GM19043 (cell line): ENCODE measurements around the gene FGF18.

ENCODE experiments used
- ATAC-seq: cut with Tn5 transposase; IDR thresholded peaks from one replicate; pipeline ENCODE4 v1.9.1; 2021; ENCODE audit warnings: low read depth; ENCODE audit not compliant: unreplicated experiment

FGF18 gene

DNA sequence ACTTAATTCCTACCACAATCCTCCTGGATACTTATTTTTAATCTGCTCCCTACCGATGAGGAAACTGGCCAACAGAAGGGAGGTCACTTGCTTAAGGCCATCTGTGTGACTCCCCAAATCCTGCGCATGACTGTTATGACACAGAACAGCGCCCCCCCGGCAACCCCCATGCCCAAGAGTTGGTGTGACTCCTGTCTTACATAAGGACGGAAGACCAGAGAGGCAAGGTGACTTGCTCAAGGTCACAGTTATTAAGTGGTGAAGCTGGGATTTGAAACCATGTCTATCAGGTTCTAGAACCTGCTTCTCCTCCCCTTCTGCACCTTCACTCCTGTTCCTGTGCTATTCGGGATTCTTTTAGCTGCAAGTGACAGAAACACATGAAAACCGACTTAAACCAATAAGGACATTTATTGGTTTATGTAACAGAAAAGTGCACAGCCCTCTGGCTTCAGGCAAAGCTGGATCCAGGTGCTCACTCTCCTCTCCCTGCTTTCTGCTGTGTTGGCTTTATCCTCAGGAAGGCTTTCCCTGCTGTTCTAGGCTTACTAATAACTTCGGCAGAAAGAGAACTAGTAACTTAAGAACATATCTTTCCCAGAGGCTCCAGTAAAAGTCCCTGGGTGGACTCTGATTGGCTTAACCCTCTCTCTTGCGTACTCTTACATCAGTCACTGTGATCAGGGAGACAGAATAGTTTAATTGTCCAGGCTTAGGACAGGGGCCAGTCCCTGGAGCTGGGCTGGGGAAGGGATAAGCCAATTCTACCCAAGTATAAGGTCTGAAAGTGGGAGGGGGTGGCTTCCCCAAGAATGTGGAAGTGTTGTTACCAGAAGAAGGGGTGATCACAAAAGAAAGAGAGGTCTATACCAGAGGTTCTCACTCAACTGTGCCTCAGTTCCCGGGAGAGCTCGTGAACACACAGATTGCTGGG lies 43.7 kb downstream of the FGF18 start:
- ATAC-seq: no peak

DNA sequence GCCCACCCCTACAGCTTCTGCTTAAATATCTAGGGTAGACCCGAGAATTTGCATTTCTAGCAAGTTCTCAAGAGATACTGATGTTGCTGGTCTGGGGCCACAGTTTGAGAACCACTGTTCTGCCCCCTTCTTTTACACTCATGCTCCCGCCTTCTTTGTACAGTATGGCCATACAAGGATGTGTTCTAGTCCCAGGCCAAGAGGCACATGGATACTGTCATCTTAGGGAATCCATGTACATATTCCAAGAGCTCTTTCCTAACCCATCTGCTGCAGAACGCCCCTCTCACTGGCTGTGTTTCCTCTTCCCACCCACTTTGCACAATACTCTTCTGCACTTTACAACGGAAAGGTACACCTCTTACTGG lies 44.4 kb downstream of the FGF18 start:
- no peak for ATAC-seq

DNA sequence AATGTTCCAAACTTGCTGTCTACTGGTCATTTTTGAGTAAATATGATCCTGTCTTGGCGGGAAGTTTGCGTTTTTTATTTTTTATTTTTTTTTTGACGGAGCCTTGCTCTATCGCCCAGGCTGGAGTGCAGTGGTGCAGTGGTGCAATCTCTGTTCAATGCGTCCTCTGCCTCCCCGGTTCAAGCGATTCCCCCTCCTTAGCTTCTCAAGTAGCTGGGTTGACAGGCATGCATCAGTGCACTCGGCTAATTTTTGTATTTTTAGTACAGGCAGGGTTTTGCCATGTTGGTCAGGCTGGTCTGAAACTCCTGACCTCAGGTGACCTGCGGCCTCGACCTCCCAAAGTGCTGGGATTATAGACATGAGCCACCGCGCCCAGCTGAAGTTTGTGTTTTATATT lies 45.4 kb downstream of the FGF18 start:
- ATAC-seq: no peak

DNA sequence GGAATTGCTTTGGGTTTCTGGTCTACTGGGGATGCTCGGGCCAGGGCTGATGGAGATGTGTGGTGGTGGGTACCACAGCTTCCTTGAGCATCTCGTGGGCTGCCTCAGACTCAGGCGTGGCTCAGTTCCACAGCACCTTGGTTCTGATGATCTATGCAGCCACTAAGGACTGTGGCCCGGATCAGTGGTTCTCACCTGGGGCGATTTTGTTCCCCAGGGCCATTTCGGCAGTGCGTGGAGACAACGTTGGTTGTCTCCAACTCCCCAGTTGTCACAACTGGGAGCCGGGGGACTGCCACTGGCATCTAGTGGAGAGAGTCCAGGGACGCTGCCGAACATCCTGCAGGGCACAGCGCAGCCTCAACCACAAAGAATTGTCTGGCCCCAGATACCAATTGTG lies 47.7 kb downstream of the FGF18 start:
- ATAC-seq: no peak

GRCh38 chr5:171469326-171469725 lies 49.9 kb downstream of the FGF18 start:
- no peak for ATAC-seq

DNA sequence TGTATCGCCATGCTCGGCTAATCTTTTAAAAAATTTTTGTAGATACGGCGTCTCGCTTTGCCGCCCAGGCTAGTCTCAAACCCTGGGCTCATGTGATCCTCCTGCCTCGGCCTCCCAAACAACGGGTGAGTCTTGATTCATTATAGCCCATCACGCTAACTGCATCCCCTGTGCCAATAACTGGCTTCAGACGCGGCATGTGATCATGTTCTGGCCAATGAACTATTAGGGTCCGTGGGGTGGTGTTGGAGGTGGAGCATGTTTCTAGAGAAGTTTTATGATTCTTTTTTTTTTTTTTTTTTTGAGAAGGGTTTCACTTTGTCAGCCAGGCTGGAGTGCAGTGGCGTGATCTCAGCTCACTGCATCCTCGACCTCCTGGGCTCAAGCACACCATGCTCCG lies 51.0 kb downstream of the FGF18 start:
- ATAC-seq: no peak

GRCh38 chr5:171474230-171474813 lies 54.9 kb downstream of the FGF18 start:
- ATAC-seq: no peak

- no peak for ATAC-seq
These were observed 56.1 kb downstream of the FGF18 start for GRCh38 chr5:171475596-171475995.

GRCh38 chr5:171476701-171477100 lies 57.3 kb downstream of the FGF18 start:
- ATAC-seq: no peak

- no peak for ATAC-seq
These were observed 57.7 kb downstream of the FGF18 start for GRCh38 chr5:171477101-171477500.

- ATAC-seq: no peak
These were observed 58.2 kb downstream of the FGF18 start for GRCh38 chr5:171477666-171478065.

DNA sequence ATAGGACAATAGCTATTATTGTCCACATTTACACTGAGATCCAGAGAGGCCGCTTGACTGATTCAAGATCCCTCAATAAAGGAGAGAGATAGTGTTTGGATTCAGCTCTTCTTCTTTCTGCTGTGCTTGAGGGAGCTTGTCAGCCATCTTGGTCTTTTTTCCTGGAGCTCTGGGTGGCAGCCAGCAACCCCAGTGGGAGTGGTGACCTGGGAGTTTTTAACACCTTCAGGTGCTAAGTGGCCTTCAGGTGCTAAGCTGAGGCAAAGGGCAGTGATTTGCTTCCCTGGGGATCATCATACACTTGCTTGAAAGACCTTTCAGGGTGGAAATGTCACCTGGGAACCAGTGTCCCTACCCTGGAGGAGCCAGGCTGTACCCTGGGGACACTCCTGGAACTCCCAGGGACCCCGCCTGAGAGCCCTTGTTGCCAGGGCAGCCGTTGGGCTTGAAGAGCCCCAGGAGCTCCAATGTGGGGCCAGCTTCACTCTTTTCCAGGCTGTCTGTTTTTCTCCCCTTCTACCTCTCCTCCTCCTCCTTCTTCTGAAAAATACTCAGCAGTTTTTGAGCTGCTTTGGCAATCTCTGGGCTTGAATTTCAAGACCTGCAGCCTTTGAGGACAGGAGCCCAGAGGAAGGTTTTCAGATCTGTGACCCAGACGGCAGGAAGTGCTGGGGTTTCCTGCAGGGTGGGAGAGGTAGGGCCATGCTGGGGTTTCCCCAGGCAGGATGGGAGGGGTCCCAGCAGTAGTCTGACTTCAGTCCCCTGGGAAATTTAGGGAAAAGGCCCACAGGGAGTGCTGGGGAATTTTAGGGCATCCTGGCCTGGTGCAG lies 59.7 kb downstream of the FGF18 start:
- ATAC-seq: no peak

DNA sequence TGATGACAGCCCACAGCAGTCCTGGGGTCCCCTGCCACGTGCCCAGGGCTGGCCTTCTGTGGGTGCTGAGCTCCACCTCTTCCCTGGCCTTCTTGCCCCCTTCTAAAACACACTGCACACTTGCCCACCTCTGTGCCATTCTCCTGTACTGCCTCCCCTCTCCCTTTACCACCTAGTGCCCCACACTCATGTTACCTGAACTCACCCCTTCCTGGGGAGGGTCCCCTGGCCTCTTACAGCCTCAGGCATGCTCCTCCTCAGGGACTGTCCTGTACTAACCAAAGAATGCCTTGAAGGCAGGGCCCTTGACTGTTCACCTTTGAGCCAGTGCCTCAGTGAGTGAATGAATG lies 60.3 kb downstream of the FGF18 start:
- no peak for ATAC-seq

DNA sequence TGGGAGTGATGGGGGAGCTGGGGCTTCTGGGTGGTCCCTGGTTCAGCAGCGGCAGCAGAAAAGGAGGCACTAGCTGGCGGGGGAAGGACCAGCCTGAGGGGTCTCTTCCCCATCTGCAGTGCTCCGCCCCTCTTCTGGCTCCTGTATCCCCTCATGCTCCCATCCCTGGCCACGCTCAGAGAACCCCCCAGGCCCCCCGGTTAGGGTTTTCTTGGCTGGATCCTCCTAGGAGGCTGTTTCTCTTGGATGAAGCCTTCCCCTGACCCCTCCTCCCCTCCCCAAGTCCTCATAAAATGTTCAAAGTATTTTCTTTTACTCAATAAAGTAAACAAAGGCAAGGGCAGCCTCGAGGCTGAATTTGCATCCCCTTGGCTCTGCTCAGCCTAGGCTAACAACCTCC lies 60.8 kb downstream of the FGF18 start:
- ATAC-seq: no peak

DNA sequence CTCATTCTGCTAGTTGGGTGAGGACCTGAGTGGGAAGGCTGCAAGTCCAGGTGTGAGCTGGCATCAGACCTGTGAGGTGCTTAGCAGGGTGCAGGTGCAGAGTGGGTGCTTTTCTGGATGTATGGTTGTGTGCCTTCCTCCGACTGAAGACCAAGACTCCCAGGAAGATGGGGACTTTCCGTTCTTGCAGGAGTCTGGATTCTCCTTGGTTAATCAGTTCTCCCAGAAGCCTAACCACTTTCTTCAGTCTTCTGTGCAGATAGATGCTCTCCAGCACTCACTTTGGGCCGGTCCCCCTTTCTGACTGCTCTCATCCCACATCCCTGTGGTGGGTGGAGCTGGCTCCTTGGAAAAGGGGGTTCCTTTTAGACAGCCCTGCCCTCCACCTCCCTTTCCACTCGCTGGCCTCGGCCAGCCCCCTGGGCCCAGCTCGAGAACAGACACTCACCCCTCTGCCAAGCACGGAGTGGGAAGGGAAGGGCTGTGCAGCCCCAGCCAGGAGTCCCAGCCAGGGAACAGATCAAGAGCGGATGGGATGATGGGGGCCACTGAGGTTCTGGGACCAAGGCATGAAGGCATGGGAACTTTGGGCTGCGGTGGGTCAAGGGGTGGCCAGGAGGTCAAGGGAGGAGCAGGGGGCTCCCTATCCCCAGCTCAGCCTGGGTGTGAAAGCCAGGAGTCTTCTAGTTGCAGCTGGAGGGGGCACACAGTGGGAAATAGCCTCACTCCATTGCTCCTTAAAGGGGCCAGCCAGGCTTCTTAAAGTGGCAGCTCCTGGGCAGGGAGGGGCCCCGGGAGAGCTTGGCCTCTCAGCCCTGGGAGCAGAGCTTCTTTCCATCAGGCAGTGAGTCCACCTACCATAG lies 62.4 kb downstream of the FGF18 start:
- ATAC-seq: no peak

- ATAC-seq: no peak
These were observed 62.9 kb downstream of the FGF18 start for GRCh38 chr5:171482434-171482730.

DNA sequence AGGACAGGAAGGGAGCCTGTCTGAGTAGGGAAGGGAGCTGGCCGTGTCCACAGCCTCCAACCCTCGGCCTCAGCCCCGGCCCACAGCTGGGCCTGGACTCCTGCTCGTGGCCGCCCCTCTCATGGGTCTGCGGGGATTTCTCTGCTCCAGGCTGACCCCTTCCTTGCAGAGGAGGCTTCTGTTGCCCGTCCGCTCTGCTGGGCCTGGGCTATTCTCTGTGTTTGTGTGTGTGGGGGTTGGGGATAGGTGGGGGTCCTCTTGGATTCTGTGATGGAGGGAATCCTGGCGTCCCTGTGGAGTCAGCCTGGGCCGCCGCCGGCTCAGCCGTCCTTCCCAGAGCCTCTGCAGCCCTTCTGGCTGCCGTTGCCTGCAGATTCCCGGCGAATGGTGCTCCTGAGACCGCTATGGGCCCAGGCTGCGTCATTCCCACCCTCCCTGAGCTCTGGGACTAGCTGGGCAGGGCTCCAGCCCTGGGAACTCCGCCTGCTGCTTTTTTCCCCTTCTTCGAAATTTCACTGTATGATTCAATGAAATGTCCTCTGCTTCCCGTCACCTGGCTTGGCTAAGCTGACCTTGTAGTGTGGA lies 64.2 kb downstream of the FGF18 start:
- no peak for ATAC-seq

- ATAC-seq: no peak
These were observed 65.0 kb downstream of the FGF18 start for GRCh38 chr5:171484460-171484899.

GRCh38 chr5:171485668-171486067 lies 66.2 kb downstream of the FGF18 start:
- ATAC-seq: no peak

GRCh38 chr5:171486613-171487012 lies 67.2 kb downstream of the FGF18 start:
- ATAC-seq: no peak
